Measurements from ENCODE around the gene RUBCNL. TPM values are rescaled to one million over a fixed set of nuclear protein-coding genes. Genes with fewer than 3 reads are reported as not detected.

RUBCNL gene
- polyA plus RNA-seq, 1 of the 3 experiments (the other 2 are of a cell fraction): 0.07 TPM

DNA sequence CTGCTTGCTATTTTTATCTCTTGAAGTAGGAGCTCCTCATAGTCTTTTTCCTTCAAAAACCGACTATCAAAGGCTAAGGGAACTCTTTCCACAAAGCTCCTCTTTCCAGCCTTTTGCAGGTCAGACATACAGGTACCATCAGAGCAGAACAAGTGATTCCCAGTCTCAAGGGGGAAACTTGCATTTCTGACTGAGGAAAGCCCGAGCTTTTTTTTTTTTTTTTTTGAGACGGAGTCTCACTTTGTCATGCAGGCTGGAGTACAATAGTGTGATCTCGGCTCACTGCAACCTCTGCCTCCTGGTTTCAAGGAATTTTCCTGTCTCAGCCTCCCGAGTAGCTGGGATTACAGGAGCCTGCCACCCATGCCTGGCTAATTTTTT, 32.0 kb downstream of the RUBCNL start:
- CTCF ChIA-PET: interaction anchor here (2.3 kb wide), 1 partner anchor 34 kb away, joined by 8 read pairs; no protein-coding TSS in a partner anchor

DNA sequence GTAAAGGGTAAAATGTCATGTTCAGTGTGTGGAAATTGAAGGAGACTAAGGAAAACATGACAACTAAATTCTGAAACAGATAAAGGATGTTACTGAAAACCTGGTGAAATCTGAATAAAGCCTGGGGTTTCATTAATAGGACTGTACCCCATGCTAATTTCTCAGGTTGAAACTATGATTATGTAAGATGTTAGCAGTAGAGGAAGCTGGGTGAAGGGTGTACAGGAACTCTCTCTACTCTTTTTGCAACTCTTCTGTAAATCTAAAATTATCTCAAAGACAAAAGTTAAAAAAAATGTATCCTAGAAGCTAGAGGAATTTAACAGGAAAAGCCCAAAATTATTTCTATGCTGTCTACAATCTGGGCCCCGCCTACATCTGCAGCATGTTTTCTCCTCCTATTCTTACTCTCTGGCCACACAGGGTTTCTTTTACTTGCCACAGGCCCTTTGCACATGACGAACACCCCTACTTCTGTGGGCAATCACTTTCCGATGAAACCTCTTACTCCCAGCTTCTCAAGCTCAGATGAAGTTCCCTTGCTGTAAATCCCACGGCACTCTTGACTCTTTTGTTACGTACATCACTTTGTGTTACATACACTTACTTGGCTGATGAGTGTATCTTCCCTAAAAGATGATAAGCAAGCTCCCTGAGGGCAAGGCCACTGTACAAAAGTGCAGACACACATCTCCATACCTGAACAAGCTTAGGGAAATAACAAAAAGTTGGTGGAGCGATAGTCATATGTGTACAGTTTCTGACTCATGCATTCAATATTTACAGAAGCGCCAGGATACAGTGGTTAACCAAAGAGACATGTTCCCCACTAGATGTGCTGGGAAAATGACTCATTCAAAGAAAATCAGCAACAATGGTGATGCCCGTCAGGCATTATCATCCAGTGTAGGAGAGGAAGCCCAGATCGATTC, 32.6 kb downstream of the RUBCNL start:
- Histone ChIP-seq H3F3A (replicated peaks; ENCODE audit: insufficient read depth) (peaks cover 22% of the 10 kb centered on the region), H3K9me2 (no peaks in the 10 kb centered on the region), H3K79me2 (ENCODE audit: insufficient read depth) (no peaks in the 10 kb centered on the region), H3K4me2 (peak overlapping the region; percentile 67; the same call in 1 of the 2 replicates), H3K9ac (peak overlapping the region; percentile 59), H2AFZ (ENCODE audit: low read depth) (peak overlapping the region; percentile 83; the same call in 1 of the 2 replicates), H3K27me3 (ENCODE audit: insufficient read depth) (no peaks in the 10 kb centered on the region), H3K27ac (ENCODE audit: low read depth in 2 of 2, low read length in 1 of 2) (peak overlapping the region; percentile 20 to 94; a peak in 3 of 4 replicates), H3K36me3 (replicated peaks in 1 of 2; ENCODE audit: control insufficient read depth in 1 of 2, insufficient read depth in 2 of 2, low read length in 1 of 2) (peaks cover 0 to 4% of the 10 kb centered on the region in 2 experiments), H4K20me1 (ENCODE audit: insufficient read depth) (no peaks in the 10 kb centered on the region), H3K4me1 (ENCODE audit: control insufficient read depth in 1 of 2, insufficient read depth in 2 of 2, low read depth in 1 of 2, low read length in 1 of 2) (no peaks in the 10 kb centered on the region), H3K9me3 (no peaks in the 10 kb centered on the region), H3K4me3 (ENCODE audit: low read depth in 2 of 2, low read length in 1 of 2) (no peak overlapping the region)
- DNase-seq: no peak
- TF ChIP-seq POLR2AphosphoS5 (IDR thresholded peaks at IDR 0.05; ENCODE audit: low read depth, low read length) (peak; percentile 86; the same call in 1 of the 2 replicates), YY1 (IDR thresholded peaks at IDR 0.05; ENCODE audit: low read depth) (no peak; the same call in 1 of the 2 replicates), FOXM1 (IDR thresholded peaks at IDR 0.05; ENCODE audit: low read depth) (no peak), RFX5 (IDR thresholded peaks at IDR 0.05; ENCODE audit: low read length) (no peak), EZH2phosphoT487 (IDR thresholded peaks at IDR 0.05; ENCODE audit: borderline replicate concordance, low read depth) (no peak), NFIC (IDR thresholded peaks at IDR 0.05; ENCODE audit: borderline replicate concordance) (peak; percentile 81), MEF2A (IDR thresholded peaks at IDR 0.05; ENCODE audit: borderline replicate concordance, low read depth) (peak; percentile 93), TEAD4 (IDR thresholded peaks at IDR 0.05; ENCODE audit: borderline replicate concordance, insufficient read depth) (peak; percentile 81), EP300 (IDR thresholded peaks at IDR 0.05; ENCODE audit: borderline replicate concordance in 1 of 2, low read depth in 1 of 2, low read length in 1 of 2) (peak; percentile 12 to 86; a peak in 2 of 4 replicates), JUND (IDR thresholded peaks at IDR 0.05) (peak; percentile 96), TCF12 (IDR thresholded peaks at IDR 0.05) (peak; percentile 95), CHD2 (IDR thresholded peaks at IDR 0.05; ENCODE audit: low read length, partially characterized antibody) (no peak), FOSL2 (IDR thresholded peaks at IDR 0.05; ENCODE audit: borderline replicate concordance, low read depth) (peak; percentile 97), SIN3A (IDR thresholded peaks at IDR 0.05; ENCODE audit: borderline replicate concordance, low read depth, low read length) (no peak), RXRA (IDR thresholded peaks at IDR 0.05; ENCODE audit: borderline replicate concordance, low read depth) (peak; percentile 70; the same call in 1 of the 2 replicates), SMC3 (IDR thresholded peaks at IDR 0.05; ENCODE audit: low read depth, low read length) (no peak)
- TF ChIP-seq, protein P1, sequence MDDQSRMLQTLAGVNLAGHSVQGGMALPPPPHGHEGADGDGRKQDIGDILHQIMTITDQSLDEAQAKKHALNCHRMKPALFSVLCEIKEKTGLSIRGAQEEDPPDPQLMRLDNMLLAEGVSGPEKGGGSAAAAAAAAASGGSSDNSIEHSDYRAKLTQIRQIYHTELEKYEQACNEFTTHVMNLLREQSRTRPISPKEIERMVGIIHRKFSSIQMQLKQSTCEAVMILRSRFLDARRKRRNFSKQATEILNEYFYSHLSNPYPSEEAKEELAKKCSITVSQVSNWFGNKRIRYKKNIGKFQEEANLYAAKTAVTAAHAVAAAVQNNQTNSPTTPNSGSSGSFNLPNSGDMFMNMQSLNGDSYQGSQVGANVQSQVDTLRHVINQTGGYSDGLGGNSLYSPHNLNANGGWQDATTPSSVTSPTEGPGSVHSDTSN (IDR thresholded peaks at IDR 0.05): peak; percentile 87
- TF ChIP-seq, protein P2, sequence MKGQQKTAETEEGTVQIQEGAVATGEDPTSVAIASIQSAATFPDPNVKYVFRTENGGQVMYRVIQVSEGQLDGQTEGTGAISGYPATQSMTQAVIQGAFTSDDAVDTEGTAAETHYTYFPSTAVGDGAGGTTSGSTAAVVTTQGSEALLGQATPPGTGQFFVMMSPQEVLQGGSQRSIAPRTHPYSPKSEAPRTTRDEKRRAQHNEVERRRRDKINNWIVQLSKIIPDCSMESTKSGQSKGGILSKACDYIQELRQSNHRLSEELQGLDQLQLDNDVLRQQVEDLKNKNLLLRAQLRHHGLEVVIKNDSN (IDR thresholded peaks at IDR 0.05; ENCODE audit: borderline replicate concordance, low read depth): 0 out of 2 replicates have a peak, but pooled peaks have one; percentile 50
- TF ChIP-seq, protein P3, sequence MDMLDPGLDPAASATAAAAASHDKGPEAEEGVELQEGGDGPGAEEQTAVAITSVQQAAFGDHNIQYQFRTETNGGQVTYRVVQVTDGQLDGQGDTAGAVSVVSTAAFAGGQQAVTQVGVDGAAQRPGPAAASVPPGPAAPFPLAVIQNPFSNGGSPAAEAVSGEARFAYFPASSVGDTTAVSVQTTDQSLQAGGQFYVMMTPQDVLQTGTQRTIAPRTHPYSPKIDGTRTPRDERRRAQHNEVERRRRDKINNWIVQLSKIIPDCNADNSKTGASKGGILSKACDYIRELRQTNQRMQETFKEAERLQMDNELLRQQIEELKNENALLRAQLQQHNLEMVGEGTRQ (IDR thresholded peaks at IDR 0.05; ENCODE audit: borderline replicate concordance, low read depth, low read length): no peak
- TF ChIP-seq, protein P4, sequence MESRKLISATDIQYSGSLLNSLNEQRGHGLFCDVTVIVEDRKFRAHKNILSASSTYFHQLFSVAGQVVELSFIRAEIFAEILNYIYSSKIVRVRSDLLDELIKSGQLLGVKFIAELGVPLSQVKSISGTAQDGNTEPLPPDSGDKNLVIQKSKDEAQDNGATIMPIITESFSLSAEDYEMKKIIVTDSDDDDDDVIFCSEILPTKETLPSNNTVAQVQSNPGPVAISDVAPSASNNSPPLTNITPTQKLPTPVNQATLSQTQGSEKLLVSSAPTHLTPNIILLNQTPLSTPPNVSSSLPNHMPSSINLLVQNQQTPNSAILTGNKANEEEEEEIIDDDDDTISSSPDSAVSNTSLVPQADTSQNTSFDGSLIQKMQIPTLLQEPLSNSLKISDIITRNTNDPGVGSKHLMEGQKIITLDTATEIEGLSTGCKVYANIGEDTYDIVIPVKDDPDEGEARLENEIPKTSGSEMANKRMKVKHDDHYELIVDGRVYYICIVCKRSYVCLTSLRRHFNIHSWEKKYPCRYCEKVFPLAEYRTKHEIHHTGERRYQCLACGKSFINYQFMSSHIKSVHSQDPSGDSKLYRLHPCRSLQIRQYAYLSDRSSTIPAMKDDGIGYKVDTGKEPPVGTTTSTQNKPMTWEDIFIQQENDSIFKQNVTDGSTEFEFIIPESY (IDR thresholded peaks at IDR 0.05; ENCODE audit: borderline replicate concordance, low read depth): peak; percentile 74; the same call in 1 of the 2 replicates
- CTCF ChIA-PET: interaction anchor here (2.3 kb wide), 1 partner anchor 33 kb away, joined by 8 read pairs; no protein-coding TSS in a partner anchor
- 47% methylated on average over 9 of the region's 9 CpGs for WGBS (ENCODE audit: low lambda C conversion rate)
- POLR2A ChIA-PET: no interaction called here

More for the DNA sequence above, 32.0 kb downstream of the RUBCNL start:
- DNase-seq: no peak
- Histone ChIP-seq H3K9ac (peak overlapping the region; percentile 59), H3F3A (replicated peaks; ENCODE audit: insufficient read depth) (peaks cover 28% of the 10 kb centered on the region), H3K27ac (ENCODE audit: low read depth in 2 of 2, low read length in 1 of 2) (peak overlapping the region; percentile 20 to 94; a peak in 3 of 4 replicates), H3K4me1 (ENCODE audit: control insufficient read depth in 1 of 2, insufficient read depth in 2 of 2, low read depth in 1 of 2, low read length in 1 of 2) (0 out of 4 replicates have a peak, but pooled peaks cover 0 to 3% of the 10 kb centered on the region in 2 experiments), H3K4me3 (ENCODE audit: low read depth in 2 of 2, low read length in 1 of 2) (no peak overlapping the region), H3K4me2 (peak overlapping the region; percentile 67; the same call in 1 of the 2 replicates), H2AFZ (ENCODE audit: low read depth) (peak overlapping the region; percentile 83), H4K20me1 (ENCODE audit: insufficient read depth) (no peaks in the 10 kb centered on the region), H3K9me3 (no peaks in the 10 kb centered on the region), H3K27me3 (ENCODE audit: insufficient read depth) (no peaks in the 10 kb centered on the region), H3K36me3 (replicated peaks in 1 of 2; ENCODE audit: control insufficient read depth in 1 of 2, insufficient read depth in 2 of 2, low read length in 1 of 2) (peaks cover 0 to 4% of the 10 kb centered on the region in 2 experiments), H3K9me2 (no peaks in the 10 kb centered on the region), H3K79me2 (ENCODE audit: insufficient read depth) (no peaks in the 10 kb centered on the region)
- POLR2A ChIA-PET: interaction anchor here (0.6 kb wide), 1 partner anchor 33 kb away, joined by 3 read pairs; no protein-coding TSS in a partner anchor
- WGBS (ENCODE audit: low lambda C conversion rate): 37% methylated on average over 5 of the region's 5 CpGs
- TF ChIP-seq FOXM1 (IDR thresholded peaks at IDR 0.05; ENCODE audit: low read depth) (no peak), EP300 (IDR thresholded peaks at IDR 0.05; ENCODE audit: borderline replicate concordance in 1 of 2, low read depth in 1 of 2, low read length in 1 of 2) (no peak), GABPA (IDR thresholded peaks at IDR 0.05; ENCODE audit: low read depth) (no peak), FOXJ3 (CRISPR knock-in tag; IDR thresholded peaks at IDR 0.05) (no peak)
